Activated CD4-positive, alpha-beta T cell treated with anti-CD3 and anti-CD28 coated beads, Interleukin-2, amount 50 U/mL, for 24 hours (primary cell): Measurements from ENCODE around the gene FIGNL1.
"Not testable (repeated sequence)": the region's sequence is repeated elsewhere in the genome, so short reads cannot be mapped to it uniquely, and the experiment has no call there.

Experiments used
- DNase-seq, 2 donors: peaks; one replicate each; pipeline ENCODE4 v3.0.0-alpha.2; 2020; ENCODE audit warnings: low read depth in 1 of 2, low spot score in 1 of 2

The FIGNL1 gene

GRCh38 chr7:50472427-50472826 lies 22.3 kb upstream of the FIGNL1 start:
- no peak for DNase-seq

- no peak for DNase-seq
These were observed 21.8 kb upstream of the FIGNL1 start for GRCh38 chr7:50471970-50472369.

GRCh38 chr7:50470250-50471163 lies 20.4 kb upstream of the FIGNL1 start:
- no peak for DNase-seq

- no peak for DNase-seq
These were observed 19.0 kb upstream of the FIGNL1 start for GRCh38 chr7:50469181-50469580.

- DNase-seq, result peak; percentile 61 to 77
These were observed 17.9 kb upstream of the FIGNL1 start for GRCh38 chr7:50467817-50468610.

- DNase-seq, result no peak
These were observed 16.9 kb upstream of the FIGNL1 start for GRCh38 chr7:50466815-50467585.

GRCh38 chr7:50463035-50463434 lies 12.9 kb upstream of the FIGNL1 start:
- no peak for DNase-seq

GRCh38 chr7:50462361-50462760 lies 12.2 kb upstream of the FIGNL1 start:
- DNase-seq, result no peak

GRCh38 chr7:50461695-50462094 lies 11.5 kb upstream of the FIGNL1 start:
- no peak for DNase-seq

GRCh38 chr7:50459183-50459582 lies 9.0 kb upstream of the FIGNL1 start:
- not testable (repeated sequence) for DNase-seq

GRCh38 chr7:50458651-50459050 lies 8.5 kb upstream of the FIGNL1 start:
- not testable (repeated sequence) for DNase-seq

GRCh38 chr7:50456371-50457123 lies 6.4 kb upstream of the FIGNL1 start:
- no peak for DNase-seq

GRCh38 chr7:50455658-50456057 lies 5.5 kb upstream of the FIGNL1 start:
- DNase-seq, result no peak

GRCh38 chr7:50454968-50455367 lies 4.8 kb upstream of the FIGNL1 start:
- no peak for DNase-seq

GRCh38 chr7:50450590-50451032 lies 461 bp upstream of the FIGNL1 start:
- peak in 1 of 2 donors; percentile 6 for DNase-seq

- no peak for DNase-seq
These were observed 659 bp downstream of the FIGNL1 start for GRCh38 chr7:50449501-50449880.

GRCh38 chr7:50448823-50449222 lies 1.3 kb downstream of the FIGNL1 start:
- DNase-seq, result no peak

- no peak for DNase-seq
These were observed 3.6 kb downstream of the FIGNL1 start for GRCh38 chr7:50446542-50446960.

GRCh38 chr7:50436133-50436806 lies 13.9 kb downstream of the FIGNL1 start:
- no peak for DNase-seq

GRCh38 chr7:50431722-50432305 lies 18.3 kb downstream of the FIGNL1 start:
- DNase-seq, result no peak
